Stimulated activated CD4-positive, alpha-beta T cell treated with anti-CD3 and anti-CD28 coated beads, Interleukin-12 subunit alpha, Interleukin-12 subunit beta, amount 100 ng/mL, for 4 hours (primary cell): ENCODE measurements around the gene MYADM.

Experiments
- DNase-seq: peaks from one replicate; pipeline ENCODE4 v3.0.0-alpha.2; 2020

MYADM gene

DNA sequence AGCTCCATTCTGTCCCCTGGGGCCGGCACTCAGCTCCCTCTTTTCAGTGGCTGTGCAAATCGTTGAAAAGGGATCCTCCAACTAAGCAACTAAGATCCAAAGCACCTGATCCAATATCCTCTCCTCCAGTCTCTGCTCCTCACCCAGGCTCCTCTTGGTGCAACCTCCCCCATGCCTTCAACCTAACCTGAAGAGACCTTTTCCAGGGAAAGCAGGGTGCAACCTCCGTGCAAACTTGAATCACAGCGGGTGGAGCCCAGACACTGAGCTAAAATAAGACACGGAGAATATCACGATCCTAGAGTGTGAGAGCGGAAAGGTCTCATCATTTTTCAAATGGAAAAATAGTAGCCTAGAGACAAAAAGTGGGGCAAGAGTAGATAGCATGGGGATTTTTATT is 49.7 kb downstream of the MYADM start:
- no peak for DNase-seq
